Fibroblast of lung (primary cell): ENCODE measurements around the gene HES3.

Experiments
- CTCF ChIP-seq, 2 donors: IDR thresholded peaks in 1 of 2; conservative IDR thresholded peaks in 1 of 2; 1 replicate in 1 of 2; 2 replicates in 1 of 2; pipeline ENCODE4 v1.5.1; 2011 to 2012; ENCODE audit warnings: low read length in 2 of 2, control low read depth in 1 of 2, inconsistent platforms in 1 of 2, low read depth in 1 of 2, mild to moderate bottlenecking in 1 of 2
- EZH2 ChIP-seq: IDR thresholded peaks from 2 replicates; pipeline ENCODE4 v1.5.1; 2012; ENCODE audit warnings: low read length, control low read depth, mild to moderate bottlenecking; ENCODE audit errors: missing control alignments

- no peak for TF ChIP-seq CTCF (conservative IDR thresholded peaks at IDR 0.05 in 1 of 2, IDR thresholded peaks at IDR 0.05 in 1 of 2; ENCODE audit: low read depth in 1 of 2, low read length in 2 of 2)
- no peak for TF ChIP-seq EZH2
These were observed 25.4 kb upstream of the HES3 start for GRCh38 chr1:6218375-6219164.
